Coronary artery (tissue), 2 donors: Measurements from ENCODE around the gene CYTH1.

ENCODE experiments used
- DNase-seq: peaks from one replicate; pipeline ENCODE4 v3.0.0-alpha.2; 2017; ENCODE audit warnings: low spot score
- H3K27ac ChIP-seq, 2 donors: fragments of 200-600 bp; sonication (generic); one replicate each; pipeline ENCODE4 v1.5.1; 2016 to 2019
- H3K4me3 ChIP-seq: fragments of 200-600 bp; sonication (generic); 2 replicates; pipeline ENCODE4 v1.5.1; 2016; ENCODE audit warnings: mild to moderate bottlenecking, moderate library complexity
- TF ChIP-seq, protein P1 (sequence below): fragments of 200-600 bp; sonication (generic); IDR thresholded peaks from one replicate; pipeline ENCODE4 v1.5.1; 2019; ENCODE audit warnings: antibody characterized with exemption

CYTH1 gene

DNA sequence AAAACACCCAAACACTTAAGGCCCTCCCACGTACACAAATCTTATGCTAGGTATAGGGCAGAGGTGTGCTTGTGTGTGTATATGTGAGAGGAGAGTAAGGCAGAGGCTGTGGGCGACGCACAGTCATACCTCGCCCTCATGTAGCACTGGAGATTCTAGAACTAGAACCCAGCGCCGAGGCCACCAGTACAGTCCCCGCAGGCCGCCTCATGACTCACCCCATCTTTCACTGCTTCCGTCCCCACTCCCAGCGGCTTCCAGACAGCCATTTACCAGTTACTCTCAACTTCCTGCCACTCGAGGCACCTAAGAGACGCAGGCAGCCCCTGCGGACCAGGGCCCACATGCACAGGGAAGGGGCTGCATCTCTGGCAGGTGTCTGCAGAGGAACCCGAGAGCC is 23.2 kb upstream of the CYTH1 start:
- TF ChIP-seq, protein P1, sequence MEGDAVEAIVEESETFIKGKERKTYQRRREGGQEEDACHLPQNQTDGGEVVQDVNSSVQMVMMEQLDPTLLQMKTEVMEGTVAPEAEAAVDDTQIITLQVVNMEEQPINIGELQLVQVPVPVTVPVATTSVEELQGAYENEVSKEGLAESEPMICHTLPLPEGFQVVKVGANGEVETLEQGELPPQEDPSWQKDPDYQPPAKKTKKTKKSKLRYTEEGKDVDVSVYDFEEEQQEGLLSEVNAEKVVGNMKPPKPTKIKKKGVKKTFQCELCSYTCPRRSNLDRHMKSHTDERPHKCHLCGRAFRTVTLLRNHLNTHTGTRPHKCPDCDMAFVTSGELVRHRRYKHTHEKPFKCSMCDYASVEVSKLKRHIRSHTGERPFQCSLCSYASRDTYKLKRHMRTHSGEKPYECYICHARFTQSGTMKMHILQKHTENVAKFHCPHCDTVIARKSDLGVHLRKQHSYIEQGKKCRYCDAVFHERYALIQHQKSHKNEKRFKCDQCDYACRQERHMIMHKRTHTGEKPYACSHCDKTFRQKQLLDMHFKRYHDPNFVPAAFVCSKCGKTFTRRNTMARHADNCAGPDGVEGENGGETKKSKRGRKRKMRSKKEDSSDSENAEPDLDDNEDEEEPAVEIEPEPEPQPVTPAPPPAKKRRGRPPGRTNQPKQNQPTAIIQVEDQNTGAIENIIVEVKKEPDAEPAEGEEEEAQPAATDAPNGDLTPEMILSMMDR = no peak
- peak overlapping the region in 1 of 2 donors; percentile 49 for H3K27ac ChIP-seq
- no peak for DNase-seq
- H3K4me3 ChIP-seq = no peak overlapping the region

DNA sequence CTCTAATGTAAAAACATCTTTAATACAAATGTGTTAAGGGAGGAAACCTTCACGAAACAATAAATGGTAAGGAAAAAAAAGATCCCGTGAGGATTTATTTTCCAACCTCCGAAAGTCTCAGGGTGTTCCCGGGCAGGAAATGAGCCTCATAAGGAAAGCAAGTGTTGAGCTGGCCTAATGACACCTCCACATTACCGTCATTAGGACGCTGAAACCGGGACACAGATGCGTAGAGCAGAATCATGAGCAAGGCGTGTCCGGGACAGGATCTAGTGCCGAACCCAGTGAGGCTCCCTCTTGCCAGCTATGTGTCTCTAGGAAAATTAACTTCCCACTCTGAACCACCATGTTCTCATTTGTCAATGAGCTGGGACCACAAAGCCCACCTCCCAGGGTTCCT is 22.7 kb upstream of the CYTH1 start:
- Histone ChIP-seq H3K27ac (peak overlapping the region in 1 of 2 donors; percentile 49), H3K4me3 (no peak overlapping the region)
- TF ChIP-seq, protein P1 = no peak
- DNase-seq = no peak

GRCh38 chr17:78803186-78803845 is 21.2 kb upstream of the CYTH1 start:
- H3K4me3 ChIP-seq = no peak overlapping the region
- TF ChIP-seq, protein P1 = no peak
- no peak for DNase-seq
- peak overlapping the region in 1 of 2 donors; percentile 64 for H3K27ac ChIP-seq

GRCh38 chr17:78802459-78802858 is 20.4 kb upstream of the CYTH1 start:
- DNase-seq = no peak
- TF ChIP-seq, protein P1 = no peak
- no peak overlapping the region for H3K4me3 ChIP-seq
- no peak overlapping the region for H3K27ac ChIP-seq

- TF ChIP-seq, protein P1 = no peak
- DNase-seq = no peak
- Histone ChIP-seq H3K4me3 (no peak overlapping the region), H3K27ac (no peak overlapping the region)
Measured at GRCh38 chr17:78802008-78802407, 19.9 kb upstream of the CYTH1 start.

DNA sequence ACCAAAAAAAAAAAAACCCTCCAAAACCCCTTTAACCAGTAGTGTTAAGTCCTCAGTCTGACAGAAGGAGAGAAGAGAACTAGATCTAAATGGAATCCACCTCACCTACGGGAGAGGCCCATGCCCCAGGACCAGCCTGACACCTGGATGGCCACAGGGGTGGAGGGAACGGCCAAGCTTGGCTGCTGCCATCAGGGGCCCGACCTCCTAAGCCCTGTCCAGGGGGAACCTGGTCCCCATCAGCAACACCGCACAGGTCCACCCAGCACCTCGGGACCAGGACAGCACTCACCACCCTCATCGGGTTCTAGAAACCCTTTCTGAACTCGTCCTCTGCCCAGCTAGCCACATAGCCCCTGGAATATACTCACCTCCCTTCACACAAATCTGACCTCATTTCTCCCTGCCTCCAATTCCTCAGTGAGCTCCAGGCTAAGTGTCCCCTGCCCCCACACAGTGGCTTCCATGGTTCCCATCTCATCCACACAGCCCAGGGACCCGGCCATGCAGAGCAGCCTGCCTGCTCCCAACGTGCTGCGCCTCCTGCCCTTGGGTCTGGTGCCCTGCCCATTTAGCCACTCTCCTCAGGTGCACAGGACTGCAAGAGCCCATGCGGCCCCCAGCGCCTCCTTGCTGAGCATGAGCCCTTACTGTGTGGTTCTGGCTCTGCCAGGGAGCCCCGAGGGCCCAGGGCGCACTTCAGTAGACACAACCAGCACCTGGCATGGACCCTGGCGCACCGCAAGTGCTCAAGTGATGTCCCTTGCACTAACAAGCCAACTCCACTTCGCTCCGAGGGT is 18.3 kb upstream of the CYTH1 start:
- Histone ChIP-seq H3K27ac (no peak overlapping the region), H3K4me3 (no peak overlapping the region)
- DNase-seq = no peak
- TF ChIP-seq, protein P1 = no peak
